H1 (cell line): Measurements from ENCODE around the gene IFNW1. TPM values are rescaled to one million over a fixed set of nuclear protein-coding genes. Genes with fewer than 3 reads are reported as not detected.

Experiments
- CTCF ChIA-PET: fragments of 300-600 bp; sonication (Branson Sonifier 250); formaldehyde crosslinking; loops from one replicate; lab custom pipeline; 2021; ENCODE audit not compliant: partially characterized antibody; lab: Charles Lee
- POLR2A ChIA-PET: fragments of 300-600 bp; sonication (Branson Sonifier 250); formaldehyde crosslinking; loops from one replicate; lab custom pipeline; 2021; ENCODE audit warnings: inconsistent platforms; ENCODE audit not compliant: partially characterized antibody; lab: Charles Lee
- DNase-seq, 2 experiments: peaks; one replicate each; pipeline versions ENCODE4 v3.0.0 to v3.0.0-alpha.2; 2010 to 2022; ENCODE audit warnings: low spot score in 2 of 2, low read depth in 1 of 2, mixed read lengths in 1 of 2
- FAIRE-seq: peaks from 2 replicates; lab custom pipeline; 2011; peaks lifted over from hg19 to GRCh38; lab: Jason Lieb, UNC
- H2AFZ ChIP-seq: 2 replicates; pipeline ENCODE4 v1.8.1; 2012; ENCODE audit warnings: low read length, inconsistent platforms
- H2AK5ac ChIP-seq: 2 replicates; pipeline ENCODE4 v1.6.1; 2013; ENCODE audit warnings: low read depth, low read length
- H2BK120ac ChIP-seq: replicated peaks from 2 replicates; pipeline ENCODE3; 2013; ENCODE audit warnings: low read depth, low read length, inconsistent platforms
- H2BK12ac ChIP-seq: 2 replicates; pipeline ENCODE4 v1.6.1; 2013; ENCODE audit warnings: low read depth, low read length
- H2BK15ac ChIP-seq: 2 replicates; pipeline ENCODE4 v1.6.1; 2013; ENCODE audit warnings: low read length
- H2BK20ac ChIP-seq: 2 replicates; pipeline ENCODE4 v1.6.1; 2013; ENCODE audit warnings: low read length
- H2BK5ac ChIP-seq: 2 replicates; pipeline ENCODE4 v1.6.1; 2013; ENCODE audit warnings: low read depth, low read length
- H3K14ac ChIP-seq: 2 replicates; pipeline ENCODE4 v1.6.1; 2013; ENCODE audit warnings: inconsistent platforms; ENCODE audit not compliant: insufficient read length
- H3K18ac ChIP-seq: 2 replicates; pipeline ENCODE4 v1.6.1; 2013; ENCODE audit warnings: low read length; ENCODE audit errors: extremely low read depth
- H3K23ac ChIP-seq: 2 replicates; pipeline ENCODE4 v1.6.1; 2013; ENCODE audit warnings: inconsistent platforms; ENCODE audit not compliant: insufficient read length
- H3K23me2 ChIP-seq: 2 replicates; pipeline ENCODE4 v1.6.1; 2013; ENCODE audit warnings: low read depth, low read length
- H3K27ac ChIP-seq: 2 replicates; pipeline ENCODE4 v1.6.1; 2011; ENCODE audit warnings: low read depth, low read length, inconsistent platforms
- H3K27me3 ChIP-seq, 4 experiments: replicated peaks in 1 of 4; 1 replicate in 1 of 4; 2 replicates in 3 of 4; pipeline versions ENCODE4 v1.6.1 to v1.8.1; 2011 to 2013; ENCODE audit warnings: low read length in 3 of 4, mild to moderate bottlenecking in 3 of 4, inconsistent platforms in 2 of 4, mixed read lengths in 2 of 4, moderate library complexity in 1 of 4; ENCODE audit not compliant: control insufficient read depth in 3 of 4, insufficient read depth in 3 of 4; ENCODE audit errors: extremely low read depth in 1 of 4
- H3K36me3 ChIP-seq, 4 experiments: 2 replicates each; pipeline versions ENCODE4 v1.6.1 to v1.8.1; 2011 to 2013; ENCODE audit warnings: mild to moderate bottlenecking in 4 of 4, low read length in 3 of 4, moderate library complexity in 2 of 4, control low read depth in 1 of 4, inconsistent platforms in 1 of 4; ENCODE audit not compliant: insufficient read depth in 4 of 4, control insufficient read depth in 2 of 4
- H3K4ac ChIP-seq: replicated peaks from 2 replicates; pipeline ENCODE3; 2013; ENCODE audit warnings: low read length, low read depth, mixed read lengths, inconsistent platforms; ENCODE audit not compliant: insufficient read length
- H3K4me1 ChIP-seq, 4 experiments: replicated peaks in 1 of 4; 1 replicate in 1 of 4; 2 replicates in 3 of 4; pipeline versions ENCODE4 v1.6.1 to v1.8.1; 2011 to 2013; ENCODE audit warnings: low read length in 3 of 4, inconsistent platforms in 2 of 4, mixed read lengths in 1 of 4; ENCODE audit not compliant: insufficient read depth in 4 of 4, control insufficient read depth in 3 of 4
- H3K4me2 ChIP-seq, 2 experiments: 2 replicates each; pipeline versions ENCODE4 v1.6.1 to v1.8.1; 2011 to 2013; ENCODE audit warnings: low read depth in 2 of 2, low read length in 2 of 2, control low read depth in 1 of 2, inconsistent platforms in 1 of 2, mild to moderate bottlenecking in 1 of 2; ENCODE audit not compliant: insufficient read depth in 1 of 2
- H3K4me3 ChIP-seq, 4 experiments: fragments of 200-600, 300-600 bp in 1 of 4; sonication (generic), shearing (Covaris generic), sonication (Bioruptor Twin) in 1 of 4; 2 replicates each; pipeline versions ENCODE4 v1.5.1 to v1.8.1; 2011 to 2016; ENCODE audit warnings: low read length in 4 of 4, low read depth in 3 of 4, control low read depth in 2 of 4, inconsistent platforms in 2 of 4, mild to moderate bottlenecking in 2 of 4, mixed read lengths in 1 of 4, moderate library complexity in 1 of 4; ENCODE audit not compliant: insufficient read depth in 2 of 4; ENCODE audit errors: extremely low read depth in 1 of 4
- H3K56ac ChIP-seq: replicated peaks from 2 replicates; pipeline ENCODE3; 2013; ENCODE audit warnings: low read depth, mild to moderate bottlenecking, mixed read lengths, low read length, inconsistent platforms; ENCODE audit not compliant: insufficient read length
- H3K79me1 ChIP-seq: 2 replicates; pipeline ENCODE4 v1.6.1; 2013; ENCODE audit warnings: low read depth, low read length, control low read depth
- H3K79me2 ChIP-seq, 2 experiments: 2 replicates each; pipeline versions ENCODE4 v1.6.1 to v1.8.1; 2012 to 2013; ENCODE audit warnings: low read length in 2 of 2, mild to moderate bottlenecking in 2 of 2, inconsistent platforms in 1 of 2; ENCODE audit not compliant: insufficient read depth in 2 of 2, control insufficient read depth in 1 of 2
- H3K9ac ChIP-seq, 4 experiments: replicated peaks in 1 of 4; 1 replicate in 1 of 4; 2 replicates in 3 of 4; pipeline versions ENCODE4 v1.6.1 to v1.8.1; 2011 to 2013; ENCODE audit warnings: low read depth in 3 of 4, low read length in 3 of 4, control low read depth in 2 of 4, mild to moderate bottlenecking in 2 of 4, moderate library complexity in 2 of 4, inconsistent platforms in 1 of 4; ENCODE audit errors: extremely low read depth in 1 of 4
- H3K9me3 ChIP-seq, 2 experiments: 2 replicates each; pipeline versions ENCODE4 v1.6.1 to v1.8.1; 2012 to 2013; ENCODE audit warnings: mild to moderate bottlenecking in 2 of 2, moderate library complexity in 2 of 2, control low read depth in 1 of 2, inconsistent platforms in 1 of 2, low read depth in 1 of 2, low read length in 1 of 2, mixed read lengths in 1 of 2; ENCODE audit not compliant: insufficient read depth in 2 of 2
- H4K20me1 ChIP-seq, 2 experiments: replicated peaks in 1 of 2; 2 replicates each; pipeline versions ENCODE3 to v1.8.1; 2011 to 2013; ENCODE audit warnings: inconsistent platforms in 2 of 2, low read length in 2 of 2, mild to moderate bottlenecking in 1 of 2; ENCODE audit not compliant: insufficient read depth in 2 of 2, control insufficient read depth in 1 of 2
- H4K5ac ChIP-seq: 2 replicates; pipeline ENCODE4 v1.6.1; 2013; ENCODE audit warnings: low read length, low read depth, mixed read lengths, inconsistent platforms; ENCODE audit not compliant: insufficient read length
- H4K8ac ChIP-seq: 2 replicates; pipeline ENCODE4 v1.8.0; 2013; ENCODE audit warnings: mild to moderate bottlenecking, moderate library complexity, low read length, inconsistent platforms; ENCODE audit not compliant: insufficient read depth; ENCODE audit errors: extremely low read depth
- H4K91ac ChIP-seq: replicated peaks from 2 replicates; pipeline ENCODE3; 2013; ENCODE audit warnings: low read length, mixed read lengths, inconsistent platforms; ENCODE audit not compliant: insufficient read length
- CHD1 ChIP-seq: IDR thresholded peaks from 2 replicates; pipeline ENCODE4 v1.6.1; 2012; ENCODE audit warnings: low read depth, low read length, improper control_type of control experiment
- EP300 ChIP-seq, 2 experiments: IDR thresholded peaks; 1 replicate in 1 of 2; 2 replicates in 1 of 2; pipeline ENCODE4 v1.6.1; 2011 to 2012; ENCODE audit warnings: low read depth in 2 of 2, low read length in 2 of 2, mild to moderate bottlenecking in 2 of 2, borderline replicate concordance in 1 of 2, inconsistent platforms in 1 of 2, moderate library complexity in 1 of 2
- EZH2 ChIP-seq: fragments of 200-600 bp; sonication (generic); IDR thresholded peaks from 2 replicates; pipeline ENCODE4 v1.7.1; 2012; ENCODE audit warnings: low read depth, mild to moderate bottlenecking, moderate library complexity, low read length, inconsistent platforms; ENCODE audit not compliant: severe bottlenecking
- GTF2F1 ChIP-seq: IDR thresholded peaks from 2 replicates; pipeline ENCODE4 v1.6.1; 2012; ENCODE audit warnings: low read depth, low read length, improper control_type of control experiment, borderline replicate concordance
- HDAC2 ChIP-seq, 2 experiments: fragments of 300-600 bp in 1 of 2; sonication (generic) in 1 of 2; IDR thresholded peaks; 2 replicates each; pipeline ENCODE4 v1.6.1; 2011 to 2012; ENCODE audit warnings: low read depth in 2 of 2, low read length in 2 of 2, mild to moderate bottlenecking in 2 of 2, moderate library complexity in 2 of 2, borderline replicate concordance in 1 of 2, inconsistent platforms in 1 of 2
- KDM1A ChIP-seq: fragments of 200-600, 300-600 bp; sonication (generic); IDR thresholded peaks from 2 replicates; pipeline ENCODE4 v1.7.1; 2016; ENCODE audit warnings: mild to moderate bottlenecking, low read length, borderline replicate concordance
- RAD21 ChIP-seq, 2 experiments: IDR thresholded peaks in 1 of 2; conservative IDR thresholded peaks in 1 of 2; 2 replicates each; pipeline ENCODE4 v1.6.1; 2011; ENCODE audit warnings: low read depth in 2 of 2, low read length in 2 of 2, improper control_type of control experiment in 1 of 2, inconsistent platforms in 1 of 2, mild to moderate bottlenecking in 1 of 2, moderate library complexity in 1 of 2
- SIRT6 ChIP-seq: IDR thresholded peaks from one replicate; pipeline ENCODE4 v1.7.1; 2012; ENCODE audit warnings: low read length, inconsistent platforms
- TCF12 ChIP-seq: IDR thresholded peaks from 2 replicates; pipeline ENCODE4 v1.6.1; 2011; ENCODE audit warnings: low read depth, mild to moderate bottlenecking, low read length
- TEAD4 ChIP-seq: IDR thresholded peaks from 2 replicates; pipeline ENCODE4 v1.6.1; 2012; ENCODE audit warnings: low read depth, low read length, inconsistent platforms, mixed read lengths
- WGBS, 2 experiments: shearing (Covaris generic) in 1 of 2; methylation state at CpG; one replicate each; pipeline versions ENCODE4 v1.1.6 to v1.1.7; 2013 to 2015; ENCODE audit warnings: low lambda C conversion rate in 2 of 2, mixed read lengths in 2 of 2, inconsistent platforms in 1 of 2, low coverage in 1 of 2, missing lambda C conversion rate in 1 of 2; ENCODE audit not compliant: insufficient replicate concordance in 2 of 2, insufficient coverage in 1 of 2, insufficient read length in 1 of 2; ENCODE audit errors: extremely low coverage in 1 of 2, missing lambda C conversion rate in 1 of 2; 5-methylcytosine and 5-hydroxymethylcytosine counted together
- polyA plus RNA-seq, 7 experiments: library from polyadenylated mRNA; depleted of rRNA in 3 of 7; stranded (reverse) in 5 of 7; unstranded in 2 of 7; fragments of >200 nt in 5 of 7; fragments of 200-250 nt in 2 of 7; gene quantifications; 1 replicate in 5 of 7; 2 replicates in 1 of 7; 4 replicates in 1 of 7; pipeline versions ENCODE4 v1.2.1 to v1.2.3, GENCODE V29; 2011 to 2013; ENCODE audit warnings: missing spikeins in 2 of 7, mixed read lengths in 2 of 7
- total RNA-seq: library from RNA; stranded (reverse); fragmentation: NEBNext Ultra II Directional; extraction: Animal tissue kit (Norgen Biotek cat#: 25700); gene quantifications from 2 replicates; pipeline ENCODE4 v1.2.1, GENCODE V29; 2021

Gene IFNW1
- total and polyA plus RNA-seq, 2 of the 8 experiments (the other 6 are each of a cell fraction or from before 2014, with no cell fraction given), result not detected

DNA sequence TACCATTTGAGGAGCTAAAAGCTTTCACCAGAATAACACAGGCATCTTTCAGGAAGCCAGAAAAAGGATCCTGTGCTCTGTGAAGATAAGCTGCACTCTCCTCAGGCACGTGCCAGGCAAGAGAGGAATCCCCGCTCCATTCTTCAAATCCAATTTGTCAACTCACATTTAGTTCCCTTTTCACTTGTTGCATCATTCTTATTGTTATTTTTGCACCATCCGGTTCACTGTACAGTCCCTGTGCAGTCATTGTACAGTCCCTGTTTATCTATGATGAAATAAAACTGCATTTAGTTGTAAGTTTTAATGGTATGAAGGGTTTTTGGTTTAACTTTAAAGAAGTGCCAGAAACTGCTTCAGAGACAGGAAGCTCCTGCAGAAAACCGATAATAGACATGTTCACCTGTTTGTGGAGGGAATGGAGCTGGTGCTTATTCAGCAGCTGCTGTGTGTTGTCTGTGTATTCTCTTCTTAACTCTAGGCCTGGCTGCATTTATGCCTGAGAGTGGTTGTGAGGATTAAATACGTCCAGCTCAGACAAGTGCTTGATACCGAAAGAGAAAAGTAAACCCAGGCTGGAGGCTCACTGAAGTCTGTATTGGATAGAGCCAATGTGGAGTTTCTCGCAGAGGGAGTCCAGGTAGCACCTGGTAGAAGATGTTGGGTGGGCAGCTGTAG is 22.4 kb downstream of the IFNW1 start:
- H3K23me2 ChIP-seq, result no peaks in the 10 kb centered on the region
- H3K4ac ChIP-seq, result no peak overlapping the region
- no peak overlapping the region for H4K5ac ChIP-seq
- DNase-seq, result no peak
- H3K18ac ChIP-seq, result no peak overlapping the region
- H2BK120ac ChIP-seq, result no peak overlapping the region
- H3K4me1 ChIP-seq, result no peaks in the 10 kb centered on the region
- H3K14ac ChIP-seq, result no peak overlapping the region
- no peak overlapping the region for H3K23ac ChIP-seq
- H4K20me1 ChIP-seq, result no peaks in the 10 kb centered on the region
- H3K79me2 ChIP-seq, result no peaks in the 10 kb centered on the region
- H2AK5ac ChIP-seq, result no peak overlapping the region
- H2BK15ac ChIP-seq, result no peak overlapping the region
- H3K27me3 ChIP-seq, result no peaks in the 10 kb centered on the region; a peak in 1 of 7 replicates
- no peak overlapping the region for H4K91ac ChIP-seq
- no peak overlapping the region for H2BK5ac ChIP-seq
- no peak overlapping the region for H3K56ac ChIP-seq
- H3K9me3 ChIP-seq, result no peaks in the 10 kb centered on the region
- 88% methylated on average over 7 of the region's 7 CpGs; no CpG with 5 or more reads in 1 of the 2 experiments for WGBS, 2 experiments
- H3K36me3 ChIP-seq, result no peaks in the 10 kb centered on the region
- no peaks in the 10 kb centered on the region for H3K79me1 ChIP-seq
- H2AFZ ChIP-seq, result 0 out of 2 replicates have a peak overlapping the region, but pooled peaks have one; percentile 27
- H4K8ac ChIP-seq, result no peak overlapping the region
- no peak overlapping the region for H3K9ac ChIP-seq
- no peak overlapping the region for H2BK12ac ChIP-seq
- no peak overlapping the region for H2BK20ac ChIP-seq
- CTCF ChIA-PET, result interaction anchor here (1.1 to 1.2 kb wide), 4 partner anchors 21 to 497 kb away, joined by 3 read pairs; partner anchors contain the start of gene MLLT3
- no peak for FAIRE-seq
- POLR2A ChIA-PET, result no interaction called here
- H3K27ac ChIP-seq, result no peak overlapping the region
- H3K4me3 ChIP-seq, result no peak overlapping the region
- no peak overlapping the region for H3K4me2 ChIP-seq
- TF ChIP-seq EZH2 (no peak), CHD1 (no peak), HDAC2 (IDR thresholded peaks at IDR 0.05; ENCODE audit: borderline replicate concordance in 1 of 2, low read depth in 2 of 2, low read length in 2 of 2) (no peak), GTF2F1 (no peak), TEAD4 (no peak), RAD21 (IDR thresholded peaks at IDR 0.05 in 1 of 2, conservative IDR thresholded peaks at IDR 0.05 in 1 of 2; ENCODE audit: low read depth in 2 of 2, low read length in 2 of 2) (no peak), KDM1A (no peak), EP300 (IDR thresholded peaks at IDR 0.05; ENCODE audit: borderline replicate concordance in 1 of 2, low read depth in 2 of 2, low read length in 2 of 2) (no peak), SIRT6 (no peak), TCF12 (no peak)
